SK-N-SH treated with all-trans-retinoic acid at 6 μM for 48 hours (cell line): Measurements from ENCODE around the gene KANSL2.

ENCODE experiments used
- ATAC-seq: fragments of 200-7000 bp; cut with Tn5 transposase; 3 replicates; pipeline ENCODE4 v1.9.1; 2020; ENCODE audit warnings: mild to moderate bottlenecking, moderate library complexity
- ARNTL ChIP-seq: fragments of 450-650 bp; formaldehyde crosslinking; IDR thresholded peaks from 2 replicates; pipeline ENCODE4 v1.5.0; 2020; ENCODE audit warnings: low read depth, mild to moderate bottlenecking, moderate library complexity, borderline replicate concordance
- BACH2 ChIP-seq: fragments of 250-450 bp; sonication (Bioruptor Pico); IDR thresholded peaks from 2 replicates; pipeline ENCODE4 v1.9.0; 2021; ENCODE audit warnings: mild to moderate bottlenecking, borderline replicate concordance
- CREB5 ChIP-seq: fragments of 250-450 bp; sonication (Bioruptor Pico); IDR thresholded peaks from 2 replicates; pipeline ENCODE4 v1.5.1; 2020; ENCODE audit warnings: low read depth, mild to moderate bottlenecking, moderate library complexity
- CSDC2 ChIP-seq: fragments of 250-450 bp; sonication (Bioruptor Pico); IDR thresholded peaks from 2 replicates; pipeline ENCODE4 v1.5.0; 2020; ENCODE audit warnings: mild to moderate bottlenecking, moderate library complexity
- CSRNP3 ChIP-seq: fragments of 250-450 bp; sonication (Bioruptor Pico); IDR thresholded peaks from 2 replicates; pipeline ENCODE4 v1.5.1; 2021; ENCODE audit warnings: mild to moderate bottlenecking, moderate library complexity
- ESRRG ChIP-seq: fragments of 250-450 bp; sonication (Bioruptor Pico); IDR thresholded peaks from 2 replicates; pipeline ENCODE4 v1.6.1; 2021; ENCODE audit warnings: mild to moderate bottlenecking
- ISL1 ChIP-seq: fragments of 250-450 bp; sonication (Bioruptor Pico); IDR thresholded peaks from 2 replicates; pipeline ENCODE4 v2.1.2; 2022; ENCODE audit warnings: mild to moderate bottlenecking, moderate library complexity
- OSR1 ChIP-seq: fragments of 250-450 bp; sonication (Bioruptor Pico); IDR thresholded peaks from 2 replicates; pipeline ENCODE4 v1.8.0; 2022; ENCODE audit warnings: moderate library complexity, mild to moderate bottlenecking, inconsistent platforms
- PATZ1 ChIP-seq: fragments of 250-450 bp; sonication (Bioruptor Pico); IDR thresholded peaks from 2 replicates; pipeline ENCODE4 v1.8.0; 2020; ENCODE audit warnings: mild to moderate bottlenecking, moderate library complexity, borderline replicate concordance
- POU6F1 ChIP-seq: fragments of 250-450 bp; sonication (Bioruptor Pico); IDR thresholded peaks from 2 replicates; pipeline ENCODE4 v1.8.0; 2021; ENCODE audit warnings: low read depth, mild to moderate bottlenecking, moderate library complexity, borderline replicate concordance
- RARB ChIP-seq: fragments of 250-450 bp; sonication (Bioruptor Pico); IDR thresholded peaks from 2 replicates; pipeline ENCODE4 v1.8.0; 2021; ENCODE audit warnings: mild to moderate bottlenecking, moderate library complexity
- SNAI2 ChIP-seq: fragments of 250-450 bp; sonication (Bioruptor Pico); IDR thresholded peaks from 2 replicates; pipeline ENCODE4 v1.5.0; 2020; ENCODE audit warnings: mild to moderate bottlenecking, moderate library complexity
- TCF4 ChIP-seq: fragments of 250-450 bp; sonication (Bioruptor Pico); IDR thresholded peaks from 2 replicates; pipeline ENCODE4 v1.8.0; 2021; ENCODE audit warnings: mild to moderate bottlenecking, moderate library complexity, borderline replicate concordance
- TOX ChIP-seq: fragments of 250-450 bp; sonication (Bioruptor Pico); IDR thresholded peaks from 2 replicates; pipeline ENCODE4 v1.8.0; 2021; ENCODE audit warnings: mild to moderate bottlenecking, moderate library complexity, borderline replicate concordance
- ZFP3 ChIP-seq: fragments of 250-450 bp; sonication (Bioruptor Pico); IDR thresholded peaks from 2 replicates; pipeline ENCODE4 v1.5.0; 2020; ENCODE audit warnings: mild to moderate bottlenecking, moderate library complexity
- ZFP30 ChIP-seq: fragments of 450-650 bp; formaldehyde crosslinking; IDR thresholded peaks from 2 replicates; pipeline ENCODE4 v1.5.0; 2022; ENCODE audit warnings: mild to moderate bottlenecking, moderate library complexity
- ZNF70 ChIP-seq: fragments of 450-650 bp; formaldehyde crosslinking; IDR thresholded peaks from 2 replicates; pipeline ENCODE4 v1.5.0; 2020; ENCODE audit warnings: mild to moderate bottlenecking, moderate library complexity
- ZNF8 ChIP-seq: fragments of 450-650 bp; formaldehyde crosslinking; IDR thresholded peaks from 2 replicates; pipeline ENCODE4 v1.5.0; 2020; ENCODE audit warnings: mild to moderate bottlenecking, moderate library complexity
- TF ChIP-seq, protein P1 (sequence below): fragments of 250-450 bp; sonication (Bioruptor Pico); IDR thresholded peaks from 2 replicates; pipeline ENCODE4 v1.5.0; 2020; ENCODE audit warnings: mild to moderate bottlenecking, moderate library complexity

KANSL2 gene

GRCh38 chr12:48693572-48693971 is 11.5 kb upstream of the KANSL2 start:
- TF ChIP-seq BACH2 (CRISPR knock-in tag) = no peak
- TF ChIP-seq ZFP30 (CRISPR knock-in tag) = no peak
- no peak for TF ChIP-seq CREB5
- no peak for TF ChIP-seq ISL1 (CRISPR knock-in tag)
- no peak for TF ChIP-seq POU6F1
- no peak for TF ChIP-seq SNAI2 (CRISPR knock-in tag)
- TF ChIP-seq TOX (CRISPR knock-in tag) = no peak
- no peak for TF ChIP-seq ZNF8
- TF ChIP-seq, protein P1, sequence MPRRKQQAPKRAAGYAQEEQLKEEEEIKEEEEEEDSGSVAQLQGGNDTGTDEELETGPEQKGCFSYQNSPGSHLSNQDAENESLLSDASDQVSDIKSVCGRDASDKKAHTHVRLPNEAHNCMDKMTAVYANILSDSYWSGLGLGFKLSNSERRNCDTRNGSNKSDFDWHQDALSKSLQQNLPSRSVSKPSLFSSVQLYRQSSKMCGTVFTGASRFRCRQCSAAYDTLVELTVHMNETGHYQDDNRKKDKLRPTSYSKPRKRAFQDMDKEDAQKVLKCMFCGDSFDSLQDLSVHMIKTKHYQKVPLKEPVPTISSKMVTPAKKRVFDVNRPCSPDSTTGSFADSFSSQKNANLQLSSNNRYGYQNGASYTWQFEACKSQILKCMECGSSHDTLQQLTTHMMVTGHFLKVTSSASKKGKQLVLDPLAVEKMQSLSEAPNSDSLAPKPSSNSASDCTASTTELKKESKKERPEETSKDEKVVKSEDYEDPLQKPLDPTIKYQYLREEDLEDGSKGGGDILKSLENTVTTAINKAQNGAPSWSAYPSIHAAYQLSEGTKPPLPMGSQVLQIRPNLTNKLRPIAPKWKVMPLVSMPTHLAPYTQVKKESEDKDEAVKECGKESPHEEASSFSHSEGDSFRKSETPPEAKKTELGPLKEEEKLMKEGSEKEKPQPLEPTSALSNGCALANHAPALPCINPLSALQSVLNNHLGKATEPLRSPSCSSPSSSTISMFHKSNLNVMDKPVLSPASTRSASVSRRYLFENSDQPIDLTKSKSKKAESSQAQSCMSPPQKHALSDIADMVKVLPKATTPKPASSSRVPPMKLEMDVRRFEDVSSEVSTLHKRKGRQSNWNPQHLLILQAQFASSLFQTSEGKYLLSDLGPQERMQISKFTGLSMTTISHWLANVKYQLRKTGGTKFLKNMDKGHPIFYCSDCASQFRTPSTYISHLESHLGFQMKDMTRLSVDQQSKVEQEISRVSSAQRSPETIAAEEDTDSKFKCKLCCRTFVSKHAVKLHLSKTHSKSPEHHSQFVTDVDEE (CRISPR knock-in tag) = no peak
- TF ChIP-seq OSR1 (CRISPR knock-in tag) = no peak
- ATAC-seq = no peak

DNA sequence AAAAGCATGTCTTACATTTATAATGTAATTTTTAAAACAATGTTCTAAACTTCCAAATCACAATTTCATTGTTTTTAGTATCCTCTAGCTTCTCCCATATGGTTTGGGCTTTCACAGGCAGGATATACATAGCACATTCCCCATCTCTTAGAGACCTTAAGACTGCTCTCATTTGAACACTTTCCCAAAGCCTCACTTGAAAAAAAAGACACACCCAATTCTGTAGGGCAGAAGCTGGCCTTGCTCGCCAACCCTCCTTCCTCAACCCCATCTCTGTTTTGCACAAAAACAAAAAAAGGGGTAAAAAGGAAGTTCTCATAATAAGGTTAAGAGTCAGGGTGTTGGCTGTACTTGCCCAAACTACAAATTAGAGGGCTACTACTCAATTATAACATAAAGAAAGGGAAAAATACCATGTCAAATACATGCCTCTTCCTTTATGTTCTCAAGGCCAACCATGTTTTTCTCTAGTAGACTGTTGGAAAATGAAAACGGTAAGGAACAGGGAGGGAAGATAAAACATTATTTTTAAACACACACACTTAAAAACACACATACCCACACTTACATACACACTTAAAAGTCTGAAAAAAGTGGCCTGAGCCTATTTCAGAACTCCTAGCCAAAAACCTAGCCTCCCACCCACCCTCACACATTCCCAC is 9.9 kb upstream of the KANSL2 start:
- no peak for TF ChIP-seq ARNTL (CRISPR knock-in tag)
- no peak for TF ChIP-seq ZFP30 (CRISPR knock-in tag)
- no peak for TF ChIP-seq ZNF70
- TF ChIP-seq SNAI2 (CRISPR knock-in tag) = no peak
- no peak for TF ChIP-seq ZNF8
- no peak for TF ChIP-seq ESRRG
- no peak for TF ChIP-seq TCF4 (CRISPR knock-in tag)
- TF ChIP-seq, protein P1 (CRISPR knock-in tag) = no peak
- TF ChIP-seq TOX (CRISPR knock-in tag) = no peak
- TF ChIP-seq POU6F1 = no peak
- no peak for TF ChIP-seq BACH2 (CRISPR knock-in tag)
- TF ChIP-seq ZFP3 (CRISPR knock-in tag) = no peak
- TF ChIP-seq OSR1 (CRISPR knock-in tag) = no peak
- TF ChIP-seq ISL1 (CRISPR knock-in tag) = no peak
- no peak for TF ChIP-seq CSRNP3 (CRISPR knock-in tag)
- TF ChIP-seq CSDC2 (CRISPR knock-in tag) = no peak
- no peak for TF ChIP-seq PATZ1 (CRISPR knock-in tag)
- no peak for TF ChIP-seq RARB (CRISPR knock-in tag)
- ATAC-seq = no peak
